WTC11 (cell line): ENCODE results near the gene OIT3. TPM values are rescaled to one million over a fixed set of nuclear protein-coding genes. Genes with fewer than 3 reads are reported as not detected.

Experiments used
- ATAC-seq: fragments of 200-7000 bp; cut with Tn5 transposase; 2 replicates; pipeline ENCODE4 v1.10.0; 2021; ENCODE audit warnings: mild to moderate bottlenecking, moderate library complexity
- CTCF ChIA-PET: fragments of 300-600 bp; sonication (Branson Sonifier 250); formaldehyde crosslinking; loops from one replicate; lab custom pipeline; 2021; ENCODE audit warnings: antibody characterized with exemption; lab: Charles Lee
- POLR2A ChIA-PET: fragments of 350-600 bp; sonication (Branson Sonifier 250); formaldehyde crosslinking; loops from one replicate; lab custom pipeline; 2021; ENCODE audit warnings: antibody characterized with exemption; lab: Charles Lee
- DNase-seq: peaks from one replicate; pipeline ENCODE4 v3.0.0; 2021; ENCODE audit warnings: low spot score
- H3K27ac Mint-ChIP-seq: 2 replicates; pipeline ENCODE4 v1.8.0; 2021; ENCODE audit warnings: mixed read lengths
- H3K27me3 Mint-ChIP-seq: 2 replicates; pipeline ENCODE4 v1.8.0; 2021; ENCODE audit warnings: low read depth, mild to moderate bottlenecking, moderate library complexity, mixed read lengths
- H3K36me3 Mint-ChIP-seq: 2 replicates; pipeline ENCODE4 v1.8.0; 2021; ENCODE audit warnings: mixed read lengths
- H3K4me1 Mint-ChIP-seq: 2 replicates; pipeline ENCODE4 v1.8.0; 2022; ENCODE audit warnings: mixed read lengths
- H3K4me3 Mint-ChIP-seq: 2 replicates; pipeline ENCODE4 v1.8.0; 2021; ENCODE audit warnings: mild to moderate bottlenecking, moderate library complexity, mixed read lengths
- H3K9me3 Mint-ChIP-seq: 2 replicates; pipeline ENCODE4 v1.8.0; 2021; ENCODE audit warnings: mixed read lengths
- CREM ChIP-seq: sonication (generic); formaldehyde crosslinking; IDR thresholded peaks from 2 replicates; pipeline ENCODE4 v1.8.1; 2022; ENCODE audit warnings: mild to moderate bottlenecking, missing genetic modification reagents, moderate library complexity
- E2F1 ChIP-seq: sonication (generic); formaldehyde crosslinking; IDR thresholded peaks from 2 replicates; pipeline ENCODE4 v1.8.0; 2022; ENCODE audit warnings: mild to moderate bottlenecking, missing genetic modification reagents
- FOXK1 ChIP-seq: sonication (generic); formaldehyde crosslinking; IDR thresholded peaks from 2 replicates; pipeline ENCODE4 v1.8.0; 2022; ENCODE audit warnings: mild to moderate bottlenecking, moderate library complexity, missing genetic modification reagents
- GRHL2 ChIP-seq: fragments of 250-450 bp; sonication (Bioruptor Pico); IDR thresholded peaks from 2 replicates; pipeline ENCODE4 v1.8.0; 2022; ENCODE audit warnings: mild to moderate bottlenecking, moderate library complexity; ENCODE audit not compliant: insufficient replicate concordance, severe bottlenecking
- IRF1 ChIP-seq: sonication (generic); formaldehyde crosslinking; IDR thresholded peaks from 2 replicates; pipeline ENCODE4 v1.8.0; 2023; ENCODE audit warnings: missing genetic modification reagents
- MXD4 ChIP-seq: fragments of 250-450 bp; sonication (Bioruptor Pico); IDR thresholded peaks from 2 replicates; pipeline ENCODE4 v1.8.0; 2021; ENCODE audit warnings: mild to moderate bottlenecking, moderate library complexity, borderline replicate concordance
- NFATC4 ChIP-seq: fragments of 250-450 bp; sonication (Bioruptor Pico); IDR thresholded peaks from 2 replicates; pipeline ENCODE4 v1.9.0; 2021; ENCODE audit warnings: mild to moderate bottlenecking
- NFYB ChIP-seq: sonication (generic); formaldehyde crosslinking; conservative IDR thresholded peaks from 2 replicates; pipeline ENCODE4 v1.8.0; 2022; ENCODE audit warnings: low read depth, missing genetic modification reagents
- NR1H2 ChIP-seq: sonication (generic); formaldehyde crosslinking; IDR thresholded peaks from 2 replicates; pipeline ENCODE4 v1.9.0; 2021; ENCODE audit warnings: mild to moderate bottlenecking, moderate library complexity, missing genetic modification reagents
- TEAD1 ChIP-seq: sonication (generic); formaldehyde crosslinking; IDR thresholded peaks from 2 replicates; pipeline ENCODE4 v1.8.0; 2022; ENCODE audit warnings: mild to moderate bottlenecking, missing genetic modification reagents
- ZMAT4 ChIP-seq: fragments of 250-450 bp; sonication (Bioruptor Pico); IDR thresholded peaks from 2 replicates; pipeline ENCODE4 v1.9.0; 2021; ENCODE audit warnings: mild to moderate bottlenecking
- total RNA-seq: library from RNA; stranded (reverse); gene quantifications from 3 replicates; pipeline ENCODE4 v1.2.3, GENCODE V29; 2021
- TF ChIP-seq, protein P1 (sequence below): fragments of 250-450 bp; sonication (Bioruptor Pico); conservative IDR thresholded peaks from 2 replicates; pipeline ENCODE4 v1.9.0; 2021; ENCODE audit warnings: mild to moderate bottlenecking
- TF ChIP-seq, protein P2 (sequence below): sonication (generic); formaldehyde crosslinking; IDR thresholded peaks from 2 replicates; pipeline ENCODE4 v1.8.1; 2023; ENCODE audit warnings: mild to moderate bottlenecking, missing genetic modification reagents, borderline replicate concordance
- TF ChIP-seq, protein P3 (sequence below): sonication (generic); formaldehyde crosslinking; conservative IDR thresholded peaks from 2 replicates; pipeline ENCODE4 v1.8.1; 2022; ENCODE audit warnings: mild to moderate bottlenecking, missing genetic modification reagents
- TF ChIP-seq, protein P4 (sequence below): sonication (generic); formaldehyde crosslinking; IDR thresholded peaks from 2 replicates; pipeline ENCODE4 v1.8.1; 2022; ENCODE audit warnings: mild to moderate bottlenecking, moderate library complexity, missing genetic modification reagents
- TF ChIP-seq, protein P5 (sequence below): sonication (generic); formaldehyde crosslinking; IDR thresholded peaks from 2 replicates; pipeline ENCODE4 v1.8.0; 2022; ENCODE audit warnings: mild to moderate bottlenecking, missing genetic modification reagents
- TF ChIP-seq, protein P6 (sequence below): sonication (generic); formaldehyde crosslinking; IDR thresholded peaks from 2 replicates; pipeline ENCODE4 v1.8.1; 2022; ENCODE audit warnings: mild to moderate bottlenecking, missing genetic modification reagents, moderate library complexity, borderline replicate concordance

OIT3 gene
- total RNA-seq, 1 experiment from 2014 or later, result not detected

DNA sequence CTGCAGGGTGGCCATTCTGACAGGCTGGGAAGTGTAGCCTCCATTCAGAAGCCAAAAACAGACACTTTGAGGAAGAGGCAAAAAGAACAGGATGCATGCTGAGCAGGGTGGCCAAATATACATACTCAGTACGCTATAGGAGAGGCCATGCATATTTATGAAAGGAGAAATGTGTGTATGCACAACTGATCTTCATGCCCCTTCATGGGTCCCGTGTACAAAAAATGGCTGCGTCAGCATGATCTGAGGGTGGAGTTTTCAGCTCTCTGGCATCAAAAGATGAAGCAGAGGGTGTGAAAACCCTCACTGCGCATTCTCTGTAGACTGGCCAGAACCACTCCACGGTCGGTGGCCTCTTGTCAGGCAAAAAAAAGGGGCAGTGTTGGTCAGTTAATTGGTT, 35.5 kb upstream of the OIT3 start:
- TF ChIP-seq IRF1, result no peak
- no peak for TF ChIP-seq NFYB (CRISPR knock-in tag)
- TF ChIP-seq CREM (CRISPR knock-in tag), result no peak
- TF ChIP-seq, protein P1, sequence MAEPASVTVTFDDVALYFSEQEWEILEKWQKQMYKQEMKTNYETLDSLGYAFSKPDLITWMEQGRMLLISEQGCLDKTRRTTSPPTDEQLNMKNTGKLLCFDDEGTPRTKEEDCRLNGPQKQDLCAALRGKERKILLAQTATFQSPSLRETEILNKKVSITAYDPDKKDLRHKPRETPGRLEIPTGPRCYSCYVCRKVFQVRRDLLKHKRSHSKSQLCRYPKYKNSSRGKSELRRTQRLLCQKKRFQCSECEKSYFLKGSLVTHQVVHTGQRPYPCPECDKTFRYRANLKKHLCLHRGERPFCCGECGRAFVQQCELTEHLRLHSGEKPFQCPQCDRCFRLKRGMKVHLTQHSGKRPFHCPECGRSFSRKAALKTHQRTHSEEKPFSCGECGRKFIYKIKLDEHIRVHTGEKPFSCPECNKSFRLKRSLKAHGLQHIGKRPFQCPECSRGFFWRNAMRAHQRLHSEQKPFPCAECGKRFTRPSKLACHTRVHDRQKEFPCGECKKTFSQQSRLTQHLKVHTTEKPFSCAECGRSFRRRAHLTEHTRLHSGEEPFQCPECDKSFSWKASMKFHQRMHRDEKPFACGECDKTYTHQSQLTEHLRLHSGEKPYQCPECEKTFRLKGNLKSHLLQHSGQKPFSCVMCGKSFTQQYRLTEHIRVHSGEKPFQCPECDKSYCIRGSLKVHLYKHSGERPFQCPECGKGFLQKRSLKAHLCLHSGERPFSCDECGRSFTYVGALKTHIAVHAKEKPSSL (CRISPR knock-in tag), result no peak
- TF ChIP-seq, protein P2, sequence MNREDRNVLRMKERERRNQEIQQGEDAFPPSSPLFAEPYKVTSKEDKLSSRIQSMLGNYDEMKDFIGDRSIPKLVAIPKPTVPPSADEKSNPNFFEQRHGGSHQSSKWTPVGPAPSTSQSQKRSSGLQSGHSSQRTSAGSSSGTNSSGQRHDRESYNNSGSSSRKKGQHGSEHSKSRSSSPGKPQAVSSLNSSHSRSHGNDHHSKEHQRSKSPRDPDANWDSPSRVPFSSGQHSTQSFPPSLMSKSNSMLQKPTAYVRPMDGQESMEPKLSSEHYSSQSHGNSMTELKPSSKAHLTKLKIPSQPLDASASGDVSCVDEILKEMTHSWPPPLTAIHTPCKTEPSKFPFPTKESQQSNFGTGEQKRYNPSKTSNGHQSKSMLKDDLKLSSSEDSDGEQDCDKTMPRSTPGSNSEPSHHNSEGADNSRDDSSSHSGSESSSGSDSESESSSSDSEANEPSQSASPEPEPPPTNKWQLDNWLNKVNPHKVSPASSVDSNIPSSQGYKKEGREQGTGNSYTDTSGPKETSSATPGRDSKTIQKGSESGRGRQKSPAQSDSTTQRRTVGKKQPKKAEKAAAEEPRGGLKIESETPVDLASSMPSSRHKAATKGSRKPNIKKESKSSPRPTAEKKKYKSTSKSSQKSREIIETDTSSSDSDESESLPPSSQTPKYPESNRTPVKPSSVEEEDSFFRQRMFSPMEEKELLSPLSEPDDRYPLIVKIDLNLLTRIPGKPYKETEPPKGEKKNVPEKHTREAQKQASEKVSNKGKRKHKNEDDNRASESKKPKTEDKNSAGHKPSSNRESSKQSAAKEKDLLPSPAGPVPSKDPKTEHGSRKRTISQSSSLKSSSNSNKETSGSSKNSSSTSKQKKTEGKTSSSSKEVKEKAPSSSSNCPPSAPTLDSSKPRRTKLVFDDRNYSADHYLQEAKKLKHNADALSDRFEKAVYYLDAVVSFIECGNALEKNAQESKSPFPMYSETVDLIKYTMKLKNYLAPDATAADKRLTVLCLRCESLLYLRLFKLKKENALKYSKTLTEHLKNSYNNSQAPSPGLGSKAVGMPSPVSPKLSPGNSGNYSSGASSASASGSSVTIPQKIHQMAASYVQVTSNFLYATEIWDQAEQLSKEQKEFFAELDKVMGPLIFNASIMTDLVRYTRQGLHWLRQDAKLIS (CRISPR knock-in tag), result no peak
- TF ChIP-seq, protein P3, sequence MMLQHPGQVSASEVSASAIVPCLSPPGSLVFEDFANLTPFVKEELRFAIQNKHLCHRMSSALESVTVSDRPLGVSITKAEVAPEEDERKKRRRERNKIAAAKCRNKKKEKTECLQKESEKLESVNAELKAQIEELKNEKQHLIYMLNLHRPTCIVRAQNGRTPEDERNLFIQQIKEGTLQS (CRISPR knock-in tag), result no peak
- TF ChIP-seq MXD4 (CRISPR knock-in tag), result no peak
- no peak for TF ChIP-seq FOXK1 (CRISPR knock-in tag)
- no peak for TF ChIP-seq TEAD1 (CRISPR knock-in tag)
- no peak for TF ChIP-seq NFATC4 (CRISPR knock-in tag)
- no peak for TF ChIP-seq GRHL2 (CRISPR knock-in tag)
- no peak for TF ChIP-seq NR1H2 (CRISPR knock-in tag)
- TF ChIP-seq ZMAT4 (CRISPR knock-in tag), result no peak
- TF ChIP-seq, protein P4, sequence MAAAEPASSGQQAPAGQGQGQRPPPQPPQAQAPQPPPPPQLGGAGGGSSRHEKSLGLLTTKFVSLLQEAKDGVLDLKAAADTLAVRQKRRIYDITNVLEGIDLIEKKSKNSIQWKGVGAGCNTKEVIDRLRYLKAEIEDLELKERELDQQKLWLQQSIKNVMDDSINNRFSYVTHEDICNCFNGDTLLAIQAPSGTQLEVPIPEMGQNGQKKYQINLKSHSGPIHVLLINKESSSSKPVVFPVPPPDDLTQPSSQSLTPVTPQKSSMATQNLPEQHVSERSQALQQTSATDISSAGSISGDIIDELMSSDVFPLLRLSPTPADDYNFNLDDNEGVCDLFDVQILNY (CRISPR knock-in tag), result no peak
- no peak for TF ChIP-seq E2F1
- TF ChIP-seq, protein P5, sequence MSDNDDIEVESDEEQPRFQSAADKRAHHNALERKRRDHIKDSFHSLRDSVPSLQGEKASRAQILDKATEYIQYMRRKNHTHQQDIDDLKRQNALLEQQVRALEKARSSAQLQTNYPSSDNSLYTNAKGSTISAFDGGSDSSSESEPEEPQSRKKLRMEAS (CRISPR knock-in tag), result no peak
- TF ChIP-seq, protein P6, sequence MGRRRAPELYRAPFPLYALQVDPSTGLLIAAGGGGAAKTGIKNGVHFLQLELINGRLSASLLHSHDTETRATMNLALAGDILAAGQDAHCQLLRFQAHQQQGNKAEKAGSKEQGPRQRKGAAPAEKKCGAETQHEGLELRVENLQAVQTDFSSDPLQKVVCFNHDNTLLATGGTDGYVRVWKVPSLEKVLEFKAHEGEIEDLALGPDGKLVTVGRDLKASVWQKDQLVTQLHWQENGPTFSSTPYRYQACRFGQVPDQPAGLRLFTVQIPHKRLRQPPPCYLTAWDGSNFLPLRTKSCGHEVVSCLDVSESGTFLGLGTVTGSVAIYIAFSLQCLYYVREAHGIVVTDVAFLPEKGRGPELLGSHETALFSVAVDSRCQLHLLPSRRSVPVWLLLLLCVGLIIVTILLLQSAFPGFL (CRISPR knock-in tag), result no peak
- H3K36me3 Mint-ChIP-seq, result peaks cover 13% of the 10 kb centered on the region; the same call in 1 of the 2 replicates
- H3K4me1 Mint-ChIP-seq, result no peaks in the 10 kb centered on the region
- H3K4me3 Mint-ChIP-seq, result no peak overlapping the region
- DNase-seq, result no peak
- no peaks in the 10 kb centered on the region for H3K27me3 Mint-ChIP-seq
- H3K27ac Mint-ChIP-seq, result no peak overlapping the region
- ChIA-PET POLR2A (interaction anchor here (0.6 kb wide), 1 partner anchor 591 kb away, joined by 3 read pairs; no protein-coding TSS in a partner anchor), CTCF (no interaction called here)
- ATAC-seq, result no peak
- H3K9me3 Mint-ChIP-seq, result peaks cover 5% of the 10 kb centered on the region
